HCT116 (cell line): ENCODE data around the gene ESRP2. TPM values are rescaled to one million over a fixed set of nuclear protein-coding genes. Genes with fewer than 3 reads are reported as not detected.

Experiments used
- ATAC-seq: fragments of 200-7000 bp; cut with Tn5 transposase; 2 replicates; pipeline ENCODE4 v1.9.1; 2020; ENCODE audit warnings: mild to moderate bottlenecking, moderate library complexity
- BruUV-seq: library from RNA; stranded (reverse); fragments of 400-500 nt; replicated peaks from 2 replicates; lab custom pipeline; 2021; lab: Mats Ljungman, UMichigan
- CTCF ChIA-PET: fragments of 300-600 bp; sonication (Branson Sonifier 250); formaldehyde crosslinking; loops from one replicate; lab custom pipeline; 2021; ENCODE audit warnings: antibody characterized with exemption; lab: Charles Lee
- POLR2A ChIA-PET: fragments of 300-600, 350-600 bp; sonication (Branson Sonifier 250); formaldehyde crosslinking; loops from one replicate; lab custom pipeline; 2021; ENCODE audit warnings: antibody characterized with exemption; lab: Charles Lee
- RAD21 ChIA-PET, 2 experiments: fragments of 300-600 bp; sonication (Branson Sonifier 250); formaldehyde crosslinking; loops; one replicate each; lab custom pipeline; 2023; ENCODE audit warnings: low total read pairs in 2 of 2; ENCODE audit not compliant: uncharacterized antibody in 2 of 2, unreplicated experiment in 2 of 2, low non-redundant PET in 1 of 2; lab: Charles Lee
- DNase-seq: peaks from one replicate; pipeline ENCODE4 v3.0.0-alpha.2; 2010; ENCODE audit warnings: low read depth, low spot score
- H2AFZ ChIP-seq: fragments of 200-600 bp; shearing (Covaris generic), sonication (generic); 2 replicates; pipeline ENCODE4 v1.6.1; 2017; ENCODE audit warnings: low read depth, mixed run types, mixed read lengths, antibody characterized with exemption, low read length; ENCODE audit not compliant: poor library complexity, severe bottlenecking
- H3K27ac ChIP-seq: 2 replicates; pipeline ENCODE4 v1.5.1; 2012; ENCODE audit warnings: low read depth, low read length
- H3K27me3 ChIP-seq: fragments of 200-600 bp; sonication (generic); 2 replicates; pipeline ENCODE4 v1.6.1; 2016; ENCODE audit warnings: mixed run types, low read length, mixed read lengths; ENCODE audit not compliant: insufficient read depth
- H3K36me3 ChIP-seq, 2 experiments: fragments of 200-500 bp in 1 of 2; fragments of 200-600 bp in 1 of 2; sonication (Bioruptor generic) in 1 of 2; sonication (generic) in 1 of 2; 2 replicates each; pipeline versions ENCODE4 v1.5.1 to v1.6.1; 2014 to 2016; ENCODE audit warnings: low read length in 2 of 2, inconsistent platforms in 1 of 2, mixed read lengths in 1 of 2, mixed run types in 1 of 2; ENCODE audit not compliant: insufficient read depth in 2 of 2, control insufficient read depth in 1 of 2
- H3K4me1 ChIP-seq, 2 experiments: fragments of 200-600 bp in 1 of 2; sonication (generic) in 1 of 2; 2 replicates each; pipeline versions ENCODE4 v1.5.1 to v1.6.1; 2012 to 2017; ENCODE audit warnings: low read length in 2 of 2, inconsistent platforms in 1 of 2, mild to moderate bottlenecking in 1 of 2, mixed read lengths in 1 of 2, mixed run types in 1 of 2, moderate library complexity in 1 of 2; ENCODE audit not compliant: insufficient read depth in 2 of 2, control insufficient read depth in 1 of 2
- H3K4me2 ChIP-seq: fragments of 200-600 bp; sonication (generic); 2 replicates; pipeline ENCODE4 v1.6.1; 2017; ENCODE audit warnings: mixed run types, low read length, mixed read lengths
- H3K4me3 ChIP-seq, 2 experiments: fragments of 200-600 bp in 1 of 2; sonication (generic) in 1 of 2; replicated peaks in 1 of 2; 2 replicates each; pipeline ENCODE4 v1.5.1; 2011 to 2016; ENCODE audit warnings: low read length in 2 of 2, control low read depth in 1 of 2, low read depth in 1 of 2, mild to moderate bottlenecking in 1 of 2, mixed read lengths in 1 of 2, mixed run types in 1 of 2
- H3K79me2 ChIP-seq: fragments of 200-600 bp; sonication (generic); 2 replicates; pipeline ENCODE4 v1.6.1; 2017; ENCODE audit warnings: mild to moderate bottlenecking, mixed run types, low read length, moderate library complexity, mixed read lengths; ENCODE audit not compliant: insufficient read depth
- H3K9ac ChIP-seq: fragments of 200-600 bp; sonication (generic); 2 replicates; pipeline ENCODE4 v1.6.1; 2016; ENCODE audit warnings: low read length, mixed read lengths
- H3K9me2 ChIP-seq: fragments of 200-600 bp; sonication (generic), shearing (Covaris generic); 2 replicates; pipeline ENCODE4 v1.6.1; 2017; ENCODE audit warnings: mixed run types, mild to moderate bottlenecking, moderate library complexity; ENCODE audit not compliant: insufficient read depth
- H3K9me3 ChIP-seq, 2 experiments: fragments of 200-500 bp in 1 of 2; fragments of 200-600 bp in 1 of 2; sonication (Bioruptor generic) in 1 of 2; sonication (generic) in 1 of 2; 2 replicates each; pipeline ENCODE4 v1.6.1; 2014 to 2017; ENCODE audit warnings: low read length in 2 of 2, mixed read lengths in 2 of 2, inconsistent platforms in 1 of 2, low read depth in 1 of 2, mild to moderate bottlenecking in 1 of 2, mixed run types in 1 of 2, moderate library complexity in 1 of 2; ENCODE audit not compliant: control insufficient read depth in 1 of 2, insufficient read depth in 1 of 2
- H4K20me1 ChIP-seq: fragments of 200-600 bp; sonication (generic), shearing (Covaris generic); 2 replicates; pipeline ENCODE4 v1.6.1; 2017; ENCODE audit warnings: mixed run types, mild to moderate bottlenecking, moderate library complexity; ENCODE audit not compliant: insufficient read depth
- CEBPB ChIP-seq: IDR thresholded peaks from 2 replicates; pipeline ENCODE4 v1.6.1; 2012; ENCODE audit warnings: low read depth
- EGR1 ChIP-seq: IDR thresholded peaks from 2 replicates; pipeline ENCODE4 v1.6.1; 2012; ENCODE audit warnings: low read depth
- EZH2phosphoT487 ChIP-seq: fragments of 200-600 bp; IDR thresholded peaks from 2 replicates; pipeline ENCODE4 v1.6.1; 2018; ENCODE audit warnings: antibody characterized with exemption, borderline replicate concordance
- YY1 ChIP-seq: IDR thresholded peaks from 2 replicates; pipeline ENCODE4 v1.6.1; 2011; ENCODE audit warnings: low read length, low read depth, moderate library complexity, mild to moderate bottlenecking; ENCODE audit not compliant: insufficient replicate concordance; ENCODE audit errors: extremely low read depth
- intact Hi-C: fragments of 100-400 bp; cut with micrococcal nuclease; formaldehyde crosslinking; loops from 2 replicates; pipeline ENCODE4 v1.10.0; 2022
- total RNA-seq: library from RNA; stranded (reverse); gene quantifications from one replicate; pipeline ENCODE4 v1.2.1, GENCODE V29; 2021; ENCODE audit not compliant: unreplicated experiment

ESRP2 gene
- total RNA-seq, 1 experiment from 2014 or later, result 42.5 TPM

GRCh38 chr16:68282064-68282452 lies 46.1 kb upstream of the ESRP2 start:
- no peak for DNase-seq
- POLR2A ChIA-PET, result no interaction called here
- intact Hi-C loops, result no loop called here
- Histone ChIP-seq H3K36me3 (peaks cover 0 to 25% of the 10 kb centered on the region in 2 experiments; a peak in 2 of 4 replicates), H3K27ac (no peak overlapping the region), H3K4me3 (no peak overlapping the region), H3K79me2 (peaks cover 66% of the 10 kb centered on the region), H3K4me2 (no peak overlapping the region), H3K9ac (no peak overlapping the region), H3K4me1 (no peaks in the 10 kb centered on the region), H3K9me2 (no peaks in the 10 kb centered on the region), H3K9me3 (no peaks in the 10 kb centered on the region), H4K20me1 (no peaks in the 10 kb centered on the region), H2AFZ (no peak overlapping the region), H3K27me3 (no peaks in the 10 kb centered on the region)
- RAD21 ChIA-PET, result no interaction called here
- CTCF ChIA-PET, result no interaction called here
- BruUV-seq, result no TSS peak
- TF ChIP-seq EZH2phosphoT487 (no peak), YY1 (no peak)
- no peak for ATAC-seq

DNA sequence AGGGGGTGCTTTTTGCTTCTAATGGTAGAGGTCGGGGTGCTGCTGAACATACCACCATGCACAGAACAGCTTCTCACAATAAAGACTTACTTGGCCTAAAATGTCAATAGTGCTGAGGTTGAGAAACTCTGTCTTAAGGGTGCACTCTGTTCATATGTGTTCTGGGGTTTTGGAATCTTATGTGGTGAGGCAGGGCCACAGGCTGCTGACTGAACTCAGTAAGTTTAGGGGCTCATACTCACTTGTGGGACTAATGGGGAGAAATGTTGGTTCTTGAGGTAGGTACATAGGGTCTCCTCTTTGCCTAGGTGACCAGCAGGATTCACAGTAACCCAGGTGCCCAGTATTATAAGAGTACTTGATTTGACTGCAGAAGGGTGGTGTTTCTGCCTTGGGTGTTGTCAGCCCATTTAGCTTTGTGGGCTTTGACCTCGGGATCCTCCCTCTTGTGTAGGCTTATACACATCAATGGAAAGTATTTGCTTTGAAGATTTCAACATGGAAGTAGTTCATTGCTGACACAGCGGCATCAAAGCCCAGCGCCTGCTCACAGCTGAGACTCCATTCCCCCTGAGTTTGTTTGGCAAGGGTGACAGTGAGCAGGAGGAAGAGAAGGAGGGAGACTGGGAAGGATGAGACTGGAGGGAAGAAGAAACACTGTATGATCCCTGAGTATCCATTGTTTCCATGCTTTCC lies 45.6 kb upstream of the ESRP2 start:
- Histone ChIP-seq H3K9ac (no peak overlapping the region), H3K4me1 (no peaks in the 10 kb centered on the region), H3K27ac (no peak overlapping the region), H3K36me3 (peaks cover 0 to 23% of the 10 kb centered on the region in 2 experiments; a peak in 2 of 4 replicates), H3K4me3 (no peak overlapping the region), H3K9me2 (no peaks in the 10 kb centered on the region), H4K20me1 (no peaks in the 10 kb centered on the region), H3K27me3 (no peaks in the 10 kb centered on the region), H3K79me2 (peaks cover 63% of the 10 kb centered on the region), H3K9me3 (no peaks in the 10 kb centered on the region), H2AFZ (no peak overlapping the region), H3K4me2 (no peak overlapping the region)
- ChIA-PET RAD21 (no interaction called here), POLR2A (no interaction called here), CTCF (no interaction called here)
- BruUV-seq, result no TSS peak
- intact Hi-C loops, result no loop called here
- no peak for DNase-seq
- ATAC-seq, result no peak
- TF ChIP-seq CEBPB, result no peak
- no peak for TF ChIP-seq EGR1
